GM12864 (cell line): ENCODE data around the gene TMEM31.
"Not testable (repeated sequence)": the region's sequence is repeated elsewhere in the genome, so short reads cannot be mapped to it uniquely, and the experiment has no call there.

ENCODE experiments used
- DNase-seq: peaks from one replicate; pipeline ENCODE4 v3.0.0-alpha.2; 2011; ENCODE audit warnings: low read depth
- H3K4me3 ChIP-seq: 2 replicates; pipeline ENCODE4 v1.5.1; 2011; ENCODE audit warnings: mild to moderate bottlenecking, low read depth, low read length, control low read depth
- CTCF ChIP-seq: IDR thresholded peaks from 2 replicates; pipeline ENCODE4 v1.5.1; 2011; ENCODE audit warnings: low read depth, mild to moderate bottlenecking, moderate library complexity, low read length, control low read depth, inconsistent platforms; ENCODE audit errors: missing control alignments

TMEM31 gene

DNA sequence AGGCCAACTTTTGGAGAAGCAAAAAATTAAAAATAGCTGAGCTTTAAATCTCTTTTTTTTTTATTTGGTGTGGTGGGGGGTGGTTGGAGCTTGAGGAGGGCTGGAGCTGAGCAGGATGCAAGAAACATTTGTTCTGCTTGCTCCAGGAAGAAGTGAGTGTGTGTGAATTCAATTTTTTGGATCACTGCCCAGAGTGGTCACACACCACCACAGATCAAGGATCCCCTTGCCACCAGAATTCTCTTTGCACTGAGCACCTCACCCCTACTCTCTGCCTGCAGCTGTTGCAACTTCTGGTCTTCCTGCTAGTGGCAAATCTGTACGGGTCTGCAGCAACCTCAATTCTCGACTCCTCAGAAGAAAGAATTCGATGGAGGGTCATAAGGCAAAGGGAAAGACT, 46.0 kb downstream of the TMEM31 start:
- no peak for DNase-seq
- no peak for TF ChIP-seq CTCF

GRCh38 chrX:103758555-103758954, 47.8 kb downstream of the TMEM31 start:
- TF ChIP-seq CTCF: no peak
- DNase-seq: no peak
- no peak overlapping the region for H3K4me3 ChIP-seq

More for the DNA sequence above, 46.0 kb downstream of the TMEM31 start:
- H3K4me3 ChIP-seq: no peak overlapping the region

DNA sequence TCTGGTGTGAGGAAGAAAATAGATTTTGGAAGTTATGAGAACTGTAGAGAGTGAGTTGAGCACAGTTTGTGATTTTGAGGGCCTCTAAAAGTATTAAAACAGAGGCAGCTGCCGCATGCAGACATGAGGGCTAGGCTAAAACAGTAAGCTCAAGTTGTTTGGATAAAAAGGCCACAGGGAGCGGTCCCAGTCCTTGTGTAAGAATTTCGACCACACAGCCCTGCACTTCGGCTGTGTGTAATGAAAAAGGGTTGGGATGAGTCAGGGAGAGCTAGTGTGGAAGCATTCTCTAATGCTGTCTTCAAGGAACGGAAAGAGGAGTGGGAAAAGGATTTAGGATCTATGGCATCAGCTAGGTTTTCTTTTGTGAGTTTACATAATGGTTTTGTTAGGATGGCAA, 52.8 kb downstream of the TMEM31 start:
- not testable (repeated sequence) for DNase-seq, H3K4me3 ChIP-seq
